ENCODE results near the gene FGD4. TPM values are rescaled to one million over a fixed set of nuclear protein-coding genes. Genes with fewer than 3 reads are reported as not detected.
A peak's percentile ranks its signal among the peaks of the same experiment; 100 is the strongest.

FGD4 gene
- total RNA-seq, 1 experiment from 2014 or later = 54.3 TPM

DNA sequence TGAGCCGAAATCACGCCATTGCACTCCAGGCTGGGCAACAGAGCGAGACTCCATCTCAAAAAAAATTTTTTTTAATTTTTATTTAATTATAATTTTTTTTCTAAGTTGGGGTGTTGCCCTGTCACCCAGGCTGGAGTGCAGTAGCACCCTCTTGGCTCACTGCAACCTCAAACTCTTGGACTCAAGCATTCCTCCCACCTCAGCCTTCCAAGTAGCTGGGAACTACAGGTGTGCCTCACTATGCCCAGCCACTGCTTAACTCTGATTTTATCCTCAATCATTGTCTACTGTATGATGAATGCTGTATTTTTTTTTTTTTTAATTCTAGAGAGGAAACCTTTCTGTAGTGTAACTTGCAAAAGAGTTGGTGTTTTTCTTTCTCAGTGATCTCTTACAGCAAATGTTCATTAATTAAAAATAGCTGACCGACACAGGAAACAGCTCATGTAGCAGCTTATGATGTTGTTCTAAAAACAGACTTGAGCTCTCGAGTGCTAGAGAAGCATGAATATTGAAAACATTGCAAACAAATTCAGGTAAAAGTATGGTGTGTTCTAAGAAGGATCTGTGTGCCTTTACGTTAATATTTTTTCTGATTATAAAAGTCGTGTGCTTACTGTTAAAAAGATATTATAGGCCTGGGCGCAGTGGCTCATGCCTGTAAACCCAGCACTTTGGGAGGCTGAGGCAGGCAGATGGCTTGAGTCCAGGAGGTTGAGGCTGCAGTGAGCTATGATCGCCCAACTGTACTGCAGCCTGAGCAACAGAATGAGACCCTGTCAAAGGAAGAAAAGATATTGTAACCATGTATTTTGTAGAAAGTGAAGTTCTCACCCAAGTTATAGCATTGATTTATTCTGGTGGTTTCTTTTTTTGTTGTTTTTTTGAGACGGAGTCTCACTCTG is 68.9 kb downstream of the FGD4 start:
- no peak for DNase-seq
- H3K4ac ChIP-seq (ENCODE audit: low read depth, low read length) = no peak overlapping the region
- H4K5ac ChIP-seq (ENCODE audit: insufficient read length, low read depth, low read length) = no peak overlapping the region
- H2BK12ac ChIP-seq (ENCODE audit: insufficient read length, low read depth, low read length) = no peak overlapping the region
- no peak overlapping the region for H2BK5ac ChIP-seq (ENCODE audit: insufficient read length, low read length)
- no peak overlapping the region for H3K4me3 Mint-ChIP-seq
- no peak overlapping the region for H4K91ac ChIP-seq (ENCODE audit: insufficient read length, low read depth, low read length)
- H3T11ph ChIP-seq (ENCODE audit: low read length) = no peak overlapping the region
- H2BK120ac ChIP-seq (ENCODE audit: low read depth, low read length, poor library complexity, severe bottlenecking) = no peak overlapping the region
- H4K20me1 ChIP-seq (ENCODE audit: control insufficient read depth, insufficient read depth, insufficient read length) = no peaks in the 10 kb centered on the region
- H3K27ac Mint-ChIP-seq = peak overlapping the region in 1 of 3 experiments; percentile 57; a peak in 1 of 7 replicates
- TF ChIP-seq, protein P1, sequence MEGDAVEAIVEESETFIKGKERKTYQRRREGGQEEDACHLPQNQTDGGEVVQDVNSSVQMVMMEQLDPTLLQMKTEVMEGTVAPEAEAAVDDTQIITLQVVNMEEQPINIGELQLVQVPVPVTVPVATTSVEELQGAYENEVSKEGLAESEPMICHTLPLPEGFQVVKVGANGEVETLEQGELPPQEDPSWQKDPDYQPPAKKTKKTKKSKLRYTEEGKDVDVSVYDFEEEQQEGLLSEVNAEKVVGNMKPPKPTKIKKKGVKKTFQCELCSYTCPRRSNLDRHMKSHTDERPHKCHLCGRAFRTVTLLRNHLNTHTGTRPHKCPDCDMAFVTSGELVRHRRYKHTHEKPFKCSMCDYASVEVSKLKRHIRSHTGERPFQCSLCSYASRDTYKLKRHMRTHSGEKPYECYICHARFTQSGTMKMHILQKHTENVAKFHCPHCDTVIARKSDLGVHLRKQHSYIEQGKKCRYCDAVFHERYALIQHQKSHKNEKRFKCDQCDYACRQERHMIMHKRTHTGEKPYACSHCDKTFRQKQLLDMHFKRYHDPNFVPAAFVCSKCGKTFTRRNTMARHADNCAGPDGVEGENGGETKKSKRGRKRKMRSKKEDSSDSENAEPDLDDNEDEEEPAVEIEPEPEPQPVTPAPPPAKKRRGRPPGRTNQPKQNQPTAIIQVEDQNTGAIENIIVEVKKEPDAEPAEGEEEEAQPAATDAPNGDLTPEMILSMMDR (conservative IDR thresholded peaks at IDR 0.05) = no peak
- H2AK5ac ChIP-seq (ENCODE audit: insufficient read length, low read length) = no peak overlapping the region
- H3K14ac ChIP-seq (ENCODE audit: insufficient read depth, low read length) = no peak overlapping the region
- WGBS (ENCODE audit: extremely low coverage, insufficient read length, low lambda C conversion rate) = no CpG with 5 or more reads among the region's 10 CpGs
- no peak overlapping the region for H2AFZ ChIP-seq (ENCODE audit: low read length)
- H3K79me1 ChIP-seq (ENCODE audit: insufficient read depth, low read depth, low read length, poor library complexity, severe bottlenecking) = peaks cover 16% of the 10 kb centered on the region
- H2BK15ac ChIP-seq (ENCODE audit: low read depth, low read length) = no peak overlapping the region
- no peak overlapping the region for H3K56ac ChIP-seq (ENCODE audit: insufficient read length, low read depth, low read length)
- no peaks in the 10 kb centered on the region for H3K27me3 ChIP-seq (ENCODE audit: insufficient read depth, low read length)
- no peaks in the 10 kb centered on the region; the same call in 1 of the 2 replicates for H3K27me3 Mint-ChIP-seq (ENCODE audit: low read depth)
- no peaks in the 10 kb centered on the region for H3K9me3 ChIP-seq (ENCODE audit: control insufficient read depth, low read depth, low read length)
- H3K4me1 Mint-ChIP-seq = peaks cover 17 to 20% of the 10 kb centered on the region in 2 experiments
- no peak overlapping the region for H3K4me2 ChIP-seq (ENCODE audit: insufficient read depth, insufficient read length, low read length)
- no peak overlapping the region for H4K8ac ChIP-seq (replicated peaks; ENCODE audit: insufficient read length, low read depth, low read length)
- H2BK20ac ChIP-seq (ENCODE audit: low read depth, low read length, poor library complexity, severe bottlenecking) = no peak overlapping the region
- no peak overlapping the region for H3K18ac ChIP-seq (ENCODE audit: insufficient read length, low read depth, low read length)
- H3K23me2 ChIP-seq (ENCODE audit: insufficient read length, low read depth, low read length, poor library complexity, severe bottlenecking) = no peaks in the 10 kb centered on the region
- H3K9me3 Mint-ChIP-seq = no peaks in the 10 kb centered on the region; a peak in 2 of 5 replicates
- H3K9ac ChIP-seq (ENCODE audit: extremely low read depth, insufficient read length, low read length) = no peak overlapping the region
- H3K4me1 ChIP-seq (ENCODE audit: insufficient read depth, low read length) = no peaks in the 10 kb centered on the region
- peaks cover 31 to 59% (median 42%) of the 10 kb centered on the region in 3 experiments for H3K36me3 Mint-ChIP-seq (ENCODE audit: insufficient read depth in 1 of 3, low read depth in 3 of 3)
- H3K27ac ChIP-seq (ENCODE audit: insufficient read length, low read depth, low read length) = no peak overlapping the region
- H3K79me2 ChIP-seq (ENCODE audit: insufficient read depth, low read length) = peaks cover 10% of the 10 kb centered on the region; the same call in 1 of the 2 replicates
- H3K23ac ChIP-seq (ENCODE audit: insufficient read length, low read depth, low read length) = no peak overlapping the region
